ENCODE data around the gene COG5.

COG5 gene

DNA sequence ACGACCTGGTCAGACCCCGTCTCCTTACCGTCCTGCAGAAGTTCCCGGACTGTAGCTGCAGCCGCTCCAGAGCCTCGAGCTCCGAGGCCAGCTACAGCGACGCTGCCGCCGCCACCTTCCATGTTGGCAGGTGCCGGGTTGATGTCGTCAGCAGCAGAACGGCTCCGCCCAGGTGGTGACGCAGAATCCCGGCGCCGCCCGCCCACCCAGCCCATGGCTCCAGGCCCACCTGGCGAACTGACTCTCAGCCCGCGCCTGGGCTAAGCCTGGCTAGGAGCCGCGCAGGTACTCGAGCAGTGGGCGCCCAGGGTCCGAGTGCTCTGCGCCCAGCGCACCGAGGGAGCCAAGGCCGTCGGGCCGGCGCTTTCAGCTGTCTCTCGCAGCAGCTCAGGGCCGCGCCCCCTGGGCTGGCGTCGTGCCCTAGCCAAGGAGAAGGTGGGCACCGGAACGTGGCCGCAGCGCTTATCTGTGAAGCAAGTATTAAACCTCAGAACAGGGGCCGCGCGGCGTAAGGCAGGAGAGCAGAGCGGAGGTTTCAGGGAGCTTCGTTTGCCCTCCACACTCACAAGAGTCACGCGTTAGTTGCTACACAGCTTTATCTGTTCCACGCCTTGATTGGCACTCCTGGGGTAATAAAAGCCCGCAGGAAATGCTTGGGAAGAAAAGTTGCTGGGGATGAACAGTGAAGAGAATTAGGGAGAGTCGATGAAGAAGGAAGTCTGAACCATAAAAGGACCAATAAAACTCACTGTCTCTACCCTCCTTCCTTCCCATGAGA is at the start of gene COG5, which contains the start of gene DUS4L:
Gene COG5 (minus strand): TSS at position 146 of the 778 bp plus-strand sequence. CDS start 24 bp downstream, at position 122.
Gene DUS4L (plus strand): TSS at position 197 of the 778 bp plus-strand sequence. CDS start 3,100 bp downstream, outside the sequence.
- DNase-seq: peak; percentile 94

GRCh38 chr7:107613439-107613838 is 49.7 kb upstream of the COG5 start:
- no peak for DNase-seq

DNA sequence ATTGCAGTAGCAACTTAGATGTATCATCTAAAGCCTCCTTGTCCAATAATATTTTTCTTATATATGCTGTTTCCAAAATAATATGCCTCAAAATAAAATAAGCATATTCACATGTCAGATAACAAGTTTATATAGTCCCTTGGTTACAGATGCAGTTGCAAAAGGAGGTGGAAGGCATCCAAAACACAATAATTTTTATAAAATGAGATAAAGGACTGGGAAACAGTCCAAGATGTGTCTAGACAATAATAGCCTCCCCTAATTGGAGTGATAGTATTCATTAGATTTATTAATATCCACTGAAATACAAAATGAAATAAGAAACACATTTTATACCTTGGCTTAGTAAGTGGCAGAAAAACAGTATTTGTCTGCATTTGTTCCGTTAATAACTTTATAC is 46.6 kb upstream of the COG5 start:
- DNase-seq: no peak

DNA sequence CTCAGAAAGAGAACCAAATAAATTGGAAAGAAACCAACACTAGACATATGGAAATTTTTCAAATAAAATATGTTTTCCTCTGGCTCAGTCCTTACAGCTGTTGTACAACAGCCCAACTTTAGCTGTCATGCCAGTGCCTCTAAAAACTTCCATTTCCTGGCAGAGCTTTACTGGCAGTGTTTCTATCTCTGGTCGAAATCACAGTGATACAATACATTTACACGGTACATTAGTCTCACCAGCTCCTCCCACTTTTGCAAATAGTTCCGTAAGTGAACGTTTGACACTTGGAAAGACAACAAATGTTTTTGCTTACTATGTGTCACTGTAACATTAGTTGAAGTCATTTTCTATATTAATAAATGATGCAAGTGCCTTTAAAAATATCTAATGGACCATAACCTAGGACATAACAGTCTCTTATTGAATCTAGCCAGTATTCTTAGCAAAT is 46.1 kb upstream of the COG5 start:
- DNase-seq: no peak

GRCh38 chr7:107606303-107606702 is 42.6 kb upstream of the COG5 start:
- no peak for DNase-seq

GRCh38 chr7:107605218-107605815 is 41.6 kb upstream of the COG5 start:
- no peak for DNase-seq

DNA sequence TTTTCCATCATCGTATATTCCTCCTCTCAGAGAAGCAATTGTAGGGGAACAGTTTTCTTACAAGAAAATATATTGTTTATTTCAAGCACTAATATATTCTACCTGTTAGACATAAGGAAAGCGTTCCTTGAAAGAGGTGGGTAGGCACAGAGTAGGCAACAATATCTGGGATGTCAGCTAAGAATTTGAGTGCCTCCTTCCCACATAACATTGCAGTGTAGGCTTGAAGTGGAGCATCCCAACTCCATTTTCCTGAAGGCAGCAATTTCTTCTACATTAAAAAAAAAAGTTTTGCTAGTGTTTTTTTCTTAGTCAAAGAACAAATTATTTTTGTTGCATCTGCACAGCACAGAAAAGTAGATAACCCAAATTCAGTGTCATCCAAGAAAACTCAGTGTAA is 37.1 kb upstream of the COG5 start:
- no peak for DNase-seq

DNA sequence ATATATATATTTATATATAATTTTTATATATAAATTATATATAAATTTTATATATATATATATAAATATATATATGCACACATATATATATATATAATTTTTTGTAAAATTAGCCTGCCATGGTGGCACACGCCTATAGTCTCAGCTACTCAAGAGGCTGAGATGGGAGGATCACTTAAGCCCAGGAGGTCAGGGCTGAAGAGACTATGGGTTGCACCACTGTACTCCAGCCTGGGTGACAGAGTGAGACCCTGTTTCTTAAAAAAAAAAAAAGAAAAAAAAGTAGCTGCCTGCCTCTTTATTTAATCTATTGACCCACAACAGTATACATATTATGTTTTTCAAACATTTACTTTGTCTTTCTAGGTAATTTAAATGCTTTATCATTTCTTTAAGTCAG is 35.5 kb upstream of the COG5 start:
- DNase-seq: no peak

- no peak for DNase-seq
These were observed 34.2 kb upstream of the COG5 start for GRCh38 chr7:107597953-107598352.

- DNase-seq: no peak
These were observed 33.8 kb upstream of the COG5 start for GRCh38 chr7:107597582-107597916.

- no peak for DNase-seq
These were observed 33.3 kb upstream of the COG5 start for GRCh38 chr7:107596881-107597581.

GRCh38 chr7:107594961-107595737 is 31.4 kb upstream of the COG5 start:
- no peak for DNase-seq

GRCh38 chr7:107593025-107593410 is 29.3 kb upstream of the COG5 start:
- DNase-seq: no peak

- no peak for DNase-seq
These were observed 28.8 kb upstream of the COG5 start for GRCh38 chr7:107592361-107593024.

GRCh38 chr7:107591421-107591820 is 27.7 kb upstream of the COG5 start:
- no peak for DNase-seq

DNA sequence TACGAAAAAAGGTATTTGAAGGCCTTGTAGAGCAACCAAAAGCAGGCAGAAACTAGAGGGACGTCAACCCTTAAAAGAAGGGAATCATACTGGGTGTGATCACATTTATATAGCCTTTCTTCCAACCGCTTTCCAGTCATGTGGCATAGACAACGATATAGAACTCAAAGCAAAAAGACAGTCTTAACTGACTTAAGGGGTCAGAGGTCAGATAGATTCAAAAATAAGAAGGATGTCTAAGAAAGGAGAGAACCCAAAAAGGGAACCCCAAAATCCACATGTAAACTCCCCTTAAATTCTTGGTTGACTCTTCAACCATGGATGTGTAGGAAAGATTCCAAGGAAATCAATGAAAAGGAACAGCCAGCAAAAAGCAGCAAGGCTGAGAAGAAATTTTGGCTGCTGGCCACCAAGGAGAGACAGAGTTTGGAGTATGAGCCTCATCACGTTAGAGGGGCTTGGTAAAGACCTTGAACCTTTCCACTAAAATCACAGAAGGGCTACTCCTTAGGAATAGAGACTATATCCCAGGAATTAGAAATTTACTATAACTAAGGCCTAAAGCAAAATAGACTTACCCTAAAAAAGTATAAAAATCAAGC is 24.9 kb upstream of the COG5 start:
- DNase-seq: no peak

DNA sequence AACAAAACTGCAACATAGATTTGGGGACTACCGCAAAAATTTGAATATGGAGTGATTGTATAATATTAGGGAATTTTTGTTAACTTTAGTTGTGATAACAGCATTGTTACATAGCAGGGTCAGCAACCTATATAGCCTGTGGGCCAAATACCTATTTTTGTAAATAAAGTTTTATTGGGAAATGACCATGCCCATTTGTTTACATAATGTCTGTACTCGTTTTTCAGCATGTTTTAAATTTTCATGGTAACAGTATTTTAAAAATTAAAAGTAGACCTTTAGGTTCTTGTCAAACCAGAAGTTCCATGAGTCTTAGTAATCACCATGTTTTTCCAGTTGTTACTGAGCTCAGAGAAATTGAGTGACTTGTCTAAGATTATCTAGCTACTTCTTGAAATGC is 21.0 kb upstream of the COG5 start:
- DNase-seq: no peak

DNA sequence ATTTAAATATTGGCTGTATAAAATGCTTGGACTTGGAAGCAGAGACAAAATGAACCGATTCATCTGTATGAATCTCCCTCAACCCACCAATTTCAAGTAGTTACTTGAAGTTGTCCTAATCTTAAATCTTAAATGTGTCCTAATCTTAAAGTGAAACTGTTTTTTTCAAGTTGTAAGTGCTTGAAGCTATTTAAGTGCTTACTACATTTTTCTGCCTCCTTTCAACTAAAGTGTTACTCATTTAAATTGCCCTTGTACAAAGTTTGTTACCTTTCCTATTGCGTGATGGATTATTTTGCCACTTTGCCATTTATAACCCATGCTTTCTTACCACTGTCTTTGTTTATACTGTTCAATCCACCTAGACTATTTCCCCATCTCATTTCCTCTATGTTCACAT is 19.2 kb upstream of the COG5 start:
- DNase-seq: no peak

GRCh38 chr7:107581387-107582013 is 17.8 kb upstream of the COG5 start:
- no peak for DNase-seq

DNA sequence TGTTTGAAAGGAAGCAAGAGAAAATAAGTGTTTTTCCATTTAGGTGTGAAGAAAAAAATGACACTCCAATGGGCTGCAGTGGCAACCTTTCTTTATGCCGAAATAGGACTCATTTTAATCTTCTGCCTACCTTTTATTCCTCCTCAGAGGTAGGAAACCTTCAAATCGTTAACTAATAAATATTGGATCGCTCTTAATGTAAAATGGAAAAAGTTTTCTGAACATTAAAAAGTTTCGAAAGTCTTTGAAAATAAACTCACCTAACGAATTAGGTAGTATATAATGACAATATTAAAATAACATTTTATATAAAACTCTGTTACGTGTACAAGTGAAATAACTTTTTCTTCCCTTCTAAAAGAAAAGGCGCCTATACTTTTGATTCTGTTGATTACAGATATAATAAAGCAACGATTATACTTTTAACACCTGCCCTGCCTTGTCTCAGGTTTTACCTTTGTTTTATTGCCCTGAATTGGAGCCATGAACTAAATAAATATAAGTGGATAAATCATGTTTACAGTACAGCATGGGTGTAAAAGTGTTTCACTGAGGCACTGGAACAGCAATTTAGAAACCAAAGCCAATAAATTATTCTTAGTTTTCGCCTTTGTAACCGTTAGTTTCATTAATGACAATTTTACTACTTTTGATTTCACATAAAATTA is 17.1 kb upstream of the COG5 start:
- DNase-seq: no peak

All from activated CD8-positive, alpha-beta memory T cell treated with anti-CD3 and anti-CD28 coated beads for 24 hours (primary cell).